Measurements from ENCODE around the gene ZNF146.
"Not testable (repeated sequence)": the region's sequence is repeated elsewhere in the genome, so short reads cannot be mapped to it uniquely, and the experiment has no call there.

Gene ZNF146

GRCh38 chr19:36236304-36236945 is 21.5 kb downstream of the ZNF146 start:
- DNase-seq, result no peak

GRCh38 chr19:36236946-36237310 is 22.0 kb downstream of the ZNF146 start:
- no peak for DNase-seq

- DNase-seq, result no peak
These were observed 29.2 kb downstream of the ZNF146 start for GRCh38 chr19:36244066-36244465.

- no peak for DNase-seq
These were observed 30.5 kb downstream of the ZNF146 start for GRCh38 chr19:36245210-36246005.

GRCh38 chr19:36246006-36246481 is 31.1 kb downstream of the ZNF146 start:
- no peak for DNase-seq

GRCh38 chr19:36252047-36252446 is 37.1 kb downstream of the ZNF146 start:
- DNase-seq, result no peak

- DNase-seq, result no peak
These were observed 39.9 kb downstream of the ZNF146 start for GRCh38 chr19:36254848-36255247.

GRCh38 chr19:36255316-36255715 is 40.4 kb downstream of the ZNF146 start:
- DNase-seq, result no peak

- no peak for DNase-seq
These were observed 41.2 kb downstream of the ZNF146 start for GRCh38 chr19:36256064-36256463.

GRCh38 chr19:36256853-36257519 is 42.1 kb downstream of the ZNF146 start:
- no peak for DNase-seq

- no peak for DNase-seq
These were observed 42.6 kb downstream of the ZNF146 start for GRCh38 chr19:36257520-36257876.

GRCh38 chr19:36258028-36258875 is 43.3 kb downstream of the ZNF146 start:
- DNase-seq, result no peak

GRCh38 chr19:36259211-36259610 is 44.3 kb downstream of the ZNF146 start:
- DNase-seq, result no peak

- no peak for DNase-seq
These were observed 50.2 kb downstream of the ZNF146 start for GRCh38 chr19:36265064-36265463.

- DNase-seq, result no peak
These were observed 51.0 kb downstream of the ZNF146 start for GRCh38 chr19:36265856-36266374.

- no peak for DNase-seq
These were observed 51.6 kb downstream of the ZNF146 start for GRCh38 chr19:36266375-36266961.

- DNase-seq, result no peak
These were observed 52.3 kb downstream of the ZNF146 start for GRCh38 chr19:36267061-36267845.

GRCh38 chr19:36268081-36268480 is 53.2 kb downstream of the ZNF146 start:
- DNase-seq, result not testable (repeated sequence)

- DNase-seq, result not testable (repeated sequence)
These were observed 53.7 kb downstream of the ZNF146 start for GRCh38 chr19:36268591-36268990.

GRCh38 chr19:36269295-36269694 is 54.4 kb downstream of the ZNF146 start:
- not testable (repeated sequence) for DNase-seq
